Measurements from ENCODE around the gene SYT10.
"Not testable (repeated sequence)": the region's sequence is repeated elsewhere in the genome, so short reads cannot be mapped to it uniquely, and the experiment has no call there.

SYT10 gene, protein sequence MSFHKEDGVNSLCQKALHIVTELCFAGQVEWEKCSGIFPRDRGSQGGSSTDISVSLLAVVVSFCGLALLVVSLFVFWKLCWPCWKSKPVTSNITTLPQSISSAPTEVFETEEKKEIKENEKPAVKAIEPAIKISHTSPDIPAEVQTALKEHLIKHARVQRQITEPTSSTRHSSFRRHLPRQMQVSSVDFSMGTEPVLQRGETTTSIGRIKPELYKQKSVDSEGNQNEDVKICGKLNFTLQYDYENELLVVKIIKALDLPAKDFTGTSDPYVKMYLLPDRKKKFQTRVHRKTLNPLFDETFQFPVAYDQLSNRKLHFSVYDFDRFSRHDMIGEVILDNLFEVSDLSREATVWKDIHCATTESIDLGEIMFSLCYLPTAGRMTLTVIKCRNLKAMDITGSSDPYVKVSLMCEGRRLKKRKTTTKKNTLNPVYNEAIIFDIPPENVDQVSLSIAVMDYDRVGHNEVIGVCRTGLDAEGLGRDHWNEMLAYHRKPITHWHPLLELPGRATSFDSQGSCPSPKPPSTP

GRCh38 chr12:33439587-33440011 is at the start of gene SYT10:
TSS of gene SYT10 (minus strand) at chr12:33439819. CDS start at chr12:33439522, 297 bp downstream.
- no peak for DNase-seq

- DNase-seq = no peak
These were observed 48.4 kb upstream of the SYT10 start for GRCh38 chr12:33488036-33488435.

DNA sequence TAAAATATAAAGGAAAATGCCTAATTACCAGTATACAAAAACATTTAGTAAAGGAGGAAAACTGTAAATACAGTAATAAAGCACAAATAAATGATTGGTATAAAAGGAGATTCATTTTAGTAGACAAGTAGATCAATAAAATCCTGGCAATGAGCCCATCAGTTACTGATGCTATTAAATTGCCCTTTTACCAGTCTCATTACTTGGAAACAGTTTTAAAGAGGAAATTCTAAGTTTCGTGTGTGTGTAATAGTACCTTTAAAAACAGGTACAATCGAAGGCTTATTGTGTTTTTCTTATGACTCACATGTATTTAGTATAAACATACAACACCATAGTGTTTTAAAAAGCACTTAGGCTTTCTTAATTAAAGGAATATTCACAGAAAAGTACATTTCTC is 46.4 kb upstream of the SYT10 start:
- no peak for DNase-seq

DNA sequence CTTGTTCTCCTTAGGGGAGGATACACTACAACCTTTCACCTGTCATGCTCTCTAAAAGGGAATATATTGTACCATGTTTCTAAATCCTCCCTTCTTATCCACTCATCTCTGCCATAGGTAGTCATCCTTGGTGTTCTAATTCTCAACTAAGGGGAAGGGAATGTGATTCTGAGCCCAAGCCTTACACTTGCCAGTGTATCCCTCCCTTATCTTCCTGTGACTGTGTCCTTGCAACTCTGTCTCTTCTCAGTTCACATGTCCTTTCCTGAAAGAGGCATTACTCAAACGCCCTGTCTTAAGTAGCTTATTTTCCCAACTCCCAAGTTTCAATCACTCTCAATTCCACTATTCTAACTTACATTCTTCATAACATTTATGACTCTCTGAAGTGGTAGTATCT is 44.5 kb upstream of the SYT10 start:
- no peak for DNase-seq

GRCh38 chr12:33480366-33480765 is 40.7 kb upstream of the SYT10 start:
- no peak for DNase-seq

- no peak for DNase-seq
These were observed 36.4 kb upstream of the SYT10 start for GRCh38 chr12:33476058-33476457.

GRCh38 chr12:33472299-33472698 is 32.7 kb upstream of the SYT10 start:
- DNase-seq = no peak

GRCh38 chr12:33455096-33455495 is 15.5 kb upstream of the SYT10 start:
- no peak for DNase-seq

DNA sequence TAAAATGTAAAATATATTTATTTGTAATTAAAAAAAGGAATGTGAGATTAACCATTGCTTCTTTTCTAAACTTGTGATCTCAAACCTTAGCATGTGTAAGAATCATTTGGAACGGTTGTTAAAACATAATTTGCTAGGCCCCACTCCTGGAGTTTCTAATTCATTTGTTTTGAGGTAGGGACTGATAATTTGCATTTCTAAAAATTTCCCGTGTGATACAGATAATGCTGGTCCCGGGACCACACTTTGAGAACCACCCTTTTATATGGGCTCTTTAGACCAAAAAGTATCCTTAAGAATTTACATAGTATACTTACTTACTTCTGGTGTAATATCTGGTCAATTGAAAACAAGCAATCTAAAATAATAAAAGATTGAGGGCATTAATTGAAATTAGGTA is 10.9 kb upstream of the SYT10 start:
- DNase-seq = no peak

DNA sequence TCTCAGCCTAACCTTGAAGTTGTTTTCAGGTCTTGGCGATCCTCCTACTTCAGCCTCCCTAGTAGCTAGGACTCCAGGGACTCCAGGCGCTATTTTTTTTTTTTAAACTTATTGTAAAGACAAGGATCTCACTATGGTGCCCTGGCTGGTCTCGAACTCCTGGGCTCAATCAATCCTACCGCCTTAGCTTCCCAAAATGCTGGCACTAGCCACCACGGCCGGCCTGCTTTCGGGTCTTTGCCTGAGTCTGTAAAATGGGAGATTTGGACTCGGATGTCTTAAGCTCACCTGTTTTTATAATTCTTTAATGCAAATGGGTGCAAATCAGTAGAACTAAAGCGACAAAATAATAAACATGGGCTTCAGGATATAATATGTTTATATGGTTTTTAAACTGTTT is 858 bp upstream of the SYT10 start:
- DNase-seq = no peak

DNA sequence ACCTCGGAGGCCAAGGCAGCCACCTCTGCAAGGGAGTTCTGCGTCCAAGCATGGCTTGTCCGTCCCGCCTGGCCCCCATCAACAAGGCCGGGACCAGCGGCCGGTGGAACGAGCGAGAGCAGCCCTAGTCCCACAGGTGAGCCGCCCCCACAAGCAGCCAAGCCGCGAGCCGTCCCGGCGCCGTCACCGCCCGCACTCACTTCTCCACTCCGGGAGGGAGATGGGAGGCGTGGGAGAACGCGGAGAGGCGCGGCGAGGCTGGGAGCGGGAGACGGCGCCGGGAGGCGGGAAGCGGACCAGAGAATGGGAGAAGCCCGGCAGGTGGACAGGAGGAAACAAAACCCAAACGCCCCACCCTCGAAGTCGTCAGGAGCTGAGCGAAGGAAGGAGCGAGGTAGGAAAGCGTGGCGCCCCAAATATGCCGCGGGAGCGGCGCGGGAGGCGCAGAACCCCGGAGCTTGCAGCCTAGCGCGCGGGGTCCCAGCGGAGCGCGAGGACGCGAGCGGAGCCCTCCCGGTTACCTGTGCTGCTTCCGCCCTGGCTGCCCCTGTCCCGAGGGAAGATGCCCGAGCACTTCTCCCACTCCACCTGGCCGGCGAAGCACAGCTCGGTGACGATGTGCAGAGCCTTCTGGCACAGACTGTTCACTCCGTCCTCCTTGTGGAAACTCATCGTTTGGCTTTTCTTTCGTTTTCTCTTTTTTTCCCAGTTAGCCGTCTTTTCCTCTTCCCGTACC is 600 bp downstream of the SYT10 start:
- no peak for DNase-seq

- no peak for DNase-seq
These were observed 1.4 kb downstream of the SYT10 start for GRCh38 chr12:33438025-33438772.

DNA sequence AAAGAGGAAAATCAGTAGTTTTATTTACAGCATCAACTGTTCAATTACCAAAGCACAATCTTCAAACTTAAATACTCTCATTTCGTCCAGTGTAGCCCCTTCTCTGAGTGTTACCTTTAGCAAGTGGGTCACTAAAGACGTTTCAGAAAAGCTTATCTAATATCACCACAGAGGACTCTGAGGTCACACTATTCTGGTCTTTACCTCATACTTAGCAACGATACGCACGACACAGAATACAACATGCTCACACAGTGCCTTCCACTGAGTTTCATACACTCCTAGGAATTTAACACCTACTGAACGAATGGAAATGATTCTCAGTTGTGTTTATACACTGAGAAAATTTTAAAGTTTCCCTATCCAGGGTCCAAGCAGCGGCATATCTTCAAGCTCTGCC is 2.0 kb downstream of the SYT10 start:
- DNase-seq = no peak

GRCh38 chr12:33432992-33433391 is 6.6 kb downstream of the SYT10 start:
- DNase-seq = no peak

DNA sequence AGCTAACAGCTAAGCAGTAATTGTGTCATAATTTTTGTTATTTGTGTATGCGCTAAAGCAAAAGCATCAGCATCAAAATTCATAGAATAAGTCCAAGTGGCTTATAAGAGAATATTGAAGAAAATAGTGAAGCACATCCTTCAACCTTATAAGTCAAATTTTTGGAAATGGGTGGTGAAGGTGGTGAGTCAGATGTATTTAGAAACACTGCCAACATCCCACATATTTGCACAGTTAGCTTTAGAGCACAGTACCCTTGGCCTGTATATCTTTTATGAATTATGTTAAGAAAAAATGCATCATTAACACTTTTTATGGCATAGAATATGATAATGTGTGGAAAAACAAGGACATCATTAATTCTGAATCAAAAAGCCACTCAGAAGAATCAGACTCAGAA is 8.0 kb downstream of the SYT10 start:
- no peak for DNase-seq

DNA sequence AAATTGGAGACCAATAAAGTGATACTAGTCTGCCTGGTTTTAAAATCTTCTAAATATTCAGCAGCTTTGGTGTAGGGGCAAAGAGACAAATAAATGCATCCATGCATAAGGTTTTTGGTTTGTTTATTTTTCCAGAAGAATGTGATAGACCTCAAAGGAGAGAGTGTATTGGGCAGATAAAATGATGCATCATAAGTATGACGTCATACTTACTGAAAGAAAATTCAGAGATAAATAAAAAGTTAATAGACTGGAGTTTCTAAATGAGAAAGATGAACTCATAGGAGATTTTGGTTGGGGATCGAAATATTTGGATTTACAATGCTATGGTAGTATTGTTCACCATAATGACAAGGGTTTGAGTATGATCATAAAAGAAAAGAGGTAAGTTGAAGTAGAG is 10.2 kb downstream of the SYT10 start:
- DNase-seq = no peak

GRCh38 chr12:33427071-33427470 is 12.5 kb downstream of the SYT10 start:
- no peak for DNase-seq

- no peak for DNase-seq
These were observed 15.9 kb downstream of the SYT10 start for GRCh38 chr12:33423706-33424105.

GRCh38 chr12:33412410-33412809 is 27.2 kb downstream of the SYT10 start:
- not testable (repeated sequence) for DNase-seq

- no peak for DNase-seq
These were observed 56.1 kb downstream of the SYT10 start for GRCh38 chr12:33383503-33383902.

GRCh38 chr12:33376153-33376552 is 63.5 kb downstream of the SYT10 start:
- no peak for DNase-seq

GRCh38 chr12:33370318-33370717 is 69.3 kb downstream of the SYT10 start:
- DNase-seq = no peak

GRCh38 chr12:33357181-33357580 is 82.4 kb downstream of the SYT10 start:
- no peak for DNase-seq

Data from stimulated activated naive CD4-positive, alpha-beta T cell treated with Interleukin-2 at 50 U/mL for 16 hours (primary cell).